ENCODE results near the gene NEUROG3.

Gene NEUROG3

DNA sequence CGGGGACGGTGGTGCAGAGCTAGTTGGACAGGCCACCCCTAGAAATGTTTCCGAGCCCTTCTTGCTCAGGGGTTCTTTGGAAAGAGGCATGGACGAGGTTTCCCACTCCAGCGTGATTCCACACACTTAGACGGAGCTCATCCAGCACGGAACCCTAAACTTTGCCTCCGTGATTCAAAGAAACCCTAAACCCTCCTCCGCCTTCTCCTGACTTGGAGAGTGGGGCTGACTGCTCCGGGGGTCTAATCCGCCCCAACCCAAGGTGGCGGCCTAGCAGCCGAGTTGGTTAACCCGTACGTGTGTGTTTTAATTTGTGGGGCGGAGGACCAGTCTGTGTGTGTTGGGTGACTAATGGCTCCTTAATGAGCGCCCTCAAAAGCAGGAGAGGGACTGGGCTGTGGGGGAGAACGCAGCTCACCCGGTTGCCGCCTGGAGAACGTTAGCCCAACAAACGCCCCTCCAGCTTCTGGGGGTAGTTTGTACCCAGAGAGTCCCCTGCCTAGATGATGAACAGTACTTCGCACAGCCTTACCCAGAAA lies 3.8 kb downstream of the NEUROG3 start:
- Histone ChIP-seq H3K36me3 (no peaks in the 10 kb centered on the region), H3K4me1 (no peaks in the 10 kb centered on the region), H3K4me3 (ENCODE audit: low read depth, low read length) (no peak overlapping the region), H3K9me3 (no peaks in the 10 kb centered on the region), H3K27me3 (peaks cover 74% of the 10 kb centered on the region)
- TF ChIP-seq, protein P1, sequence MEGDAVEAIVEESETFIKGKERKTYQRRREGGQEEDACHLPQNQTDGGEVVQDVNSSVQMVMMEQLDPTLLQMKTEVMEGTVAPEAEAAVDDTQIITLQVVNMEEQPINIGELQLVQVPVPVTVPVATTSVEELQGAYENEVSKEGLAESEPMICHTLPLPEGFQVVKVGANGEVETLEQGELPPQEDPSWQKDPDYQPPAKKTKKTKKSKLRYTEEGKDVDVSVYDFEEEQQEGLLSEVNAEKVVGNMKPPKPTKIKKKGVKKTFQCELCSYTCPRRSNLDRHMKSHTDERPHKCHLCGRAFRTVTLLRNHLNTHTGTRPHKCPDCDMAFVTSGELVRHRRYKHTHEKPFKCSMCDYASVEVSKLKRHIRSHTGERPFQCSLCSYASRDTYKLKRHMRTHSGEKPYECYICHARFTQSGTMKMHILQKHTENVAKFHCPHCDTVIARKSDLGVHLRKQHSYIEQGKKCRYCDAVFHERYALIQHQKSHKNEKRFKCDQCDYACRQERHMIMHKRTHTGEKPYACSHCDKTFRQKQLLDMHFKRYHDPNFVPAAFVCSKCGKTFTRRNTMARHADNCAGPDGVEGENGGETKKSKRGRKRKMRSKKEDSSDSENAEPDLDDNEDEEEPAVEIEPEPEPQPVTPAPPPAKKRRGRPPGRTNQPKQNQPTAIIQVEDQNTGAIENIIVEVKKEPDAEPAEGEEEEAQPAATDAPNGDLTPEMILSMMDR (IDR thresholded peaks at IDR 0.05; ENCODE audit: low read depth, low read length) = no peak
- no peak for DNase-seq

DNA sequence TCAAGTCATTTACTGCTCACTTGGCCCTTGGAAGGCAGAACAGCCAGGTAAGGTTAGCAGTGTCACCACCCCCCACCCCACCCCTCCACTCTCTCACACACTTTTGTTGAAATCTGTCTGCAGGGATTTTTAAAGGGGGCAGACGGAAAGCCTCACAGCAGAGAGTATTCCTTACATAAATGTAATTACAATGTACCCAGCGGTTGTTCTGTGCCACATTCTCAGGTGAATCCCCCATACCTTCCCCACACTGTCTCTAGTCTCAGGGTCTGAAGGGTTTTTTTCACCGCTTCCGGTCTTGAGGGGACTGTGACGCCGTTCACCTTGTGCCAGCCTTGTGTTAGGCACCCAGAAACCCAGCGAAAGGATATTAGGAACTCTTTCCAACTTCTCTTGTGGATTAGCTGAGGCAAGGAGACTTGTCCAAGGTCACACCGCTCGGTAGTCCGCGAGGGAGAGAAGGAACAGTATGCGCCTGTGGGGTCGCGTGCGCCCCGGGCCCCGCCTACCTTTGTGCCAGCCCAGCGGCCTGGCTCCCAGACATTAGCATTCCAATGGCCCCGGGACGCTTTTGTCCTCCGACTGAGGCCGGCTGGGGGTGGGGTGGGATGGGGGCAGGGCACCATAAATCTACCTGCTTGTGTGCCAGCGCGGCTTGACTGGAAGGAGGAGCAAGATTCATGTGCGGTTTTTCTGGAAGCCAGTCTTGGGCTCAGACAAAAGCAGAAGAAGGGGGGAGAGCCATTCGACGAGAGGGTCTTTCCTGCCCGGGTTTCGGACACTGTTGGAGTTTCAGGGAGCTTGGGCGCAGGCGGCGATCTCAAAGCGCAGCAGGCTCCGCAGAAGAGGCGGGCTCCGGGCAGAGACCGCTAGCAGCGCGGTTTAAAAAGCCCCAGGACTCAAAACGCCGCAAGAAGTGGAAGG lies 4.5 kb downstream of the NEUROG3 start:
- H3K9me3 ChIP-seq = no peaks in the 10 kb centered on the region
- H3K36me3 ChIP-seq = no peaks in the 10 kb centered on the region
- DNase-seq = no peak
- H3K27me3 ChIP-seq = peaks cover 67% of the 10 kb centered on the region
- TF ChIP-seq, protein P1 (IDR thresholded peaks at IDR 0.05; ENCODE audit: low read depth, low read length) = no peak
- H3K4me3 ChIP-seq (ENCODE audit: low read depth, low read length) = no peak overlapping the region
- no peaks in the 10 kb centered on the region for H3K4me1 ChIP-seq

DNA sequence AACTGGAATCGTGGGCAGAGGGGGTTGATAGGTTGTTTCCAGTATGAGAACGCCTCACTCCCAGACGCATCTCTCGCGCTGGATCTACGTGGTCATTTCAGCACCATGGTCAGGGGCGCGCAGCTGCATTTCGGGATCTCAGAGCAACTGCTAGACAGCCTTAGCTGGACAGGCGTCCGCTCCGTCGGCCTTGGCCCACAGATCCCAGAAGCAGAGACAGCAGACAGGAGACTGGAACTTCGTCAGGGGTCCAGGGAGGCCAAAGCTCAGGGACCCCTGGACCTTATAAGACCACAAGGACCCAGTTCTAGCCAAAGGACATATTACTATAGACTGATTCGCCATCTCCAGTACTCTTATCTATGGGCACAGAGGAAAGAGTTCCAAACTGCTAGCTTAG lies 5.3 kb downstream of the NEUROG3 start:
- Histone ChIP-seq H3K9me3 (no peaks in the 10 kb centered on the region), H3K4me3 (ENCODE audit: low read depth, low read length) (no peak overlapping the region), H3K36me3 (no peaks in the 10 kb centered on the region), H3K4me1 (no peaks in the 10 kb centered on the region), H3K27me3 (peaks cover 59% of the 10 kb centered on the region)
- TF ChIP-seq, protein P1 (IDR thresholded peaks at IDR 0.05; ENCODE audit: low read depth, low read length) = no peak
- no peak for DNase-seq

DNA sequence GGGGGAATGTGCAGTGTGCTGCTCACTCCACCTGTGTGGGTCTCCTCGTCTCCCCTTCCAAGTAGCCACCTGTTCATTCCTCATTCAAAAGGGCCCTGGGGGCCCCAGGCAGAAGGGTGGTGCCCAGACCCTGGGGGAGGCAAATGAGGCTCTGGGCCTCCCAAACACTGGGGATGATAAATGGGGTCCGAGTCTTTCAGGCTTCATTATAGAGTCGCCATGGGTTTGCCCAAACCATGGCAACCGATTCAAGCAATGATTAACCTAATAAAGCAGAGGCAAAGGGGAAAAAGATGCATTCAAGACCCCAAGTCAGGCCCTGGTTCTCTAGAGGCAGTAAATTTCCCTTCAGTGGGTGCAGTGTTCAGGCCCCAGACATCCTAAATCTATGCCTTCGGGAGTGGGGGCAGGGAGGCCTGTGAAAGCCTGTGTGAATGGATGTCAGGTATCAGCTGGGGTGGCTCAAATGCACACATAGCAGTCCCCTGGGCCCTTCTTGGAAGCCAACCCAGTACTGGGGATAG lies 10.4 kb downstream of the NEUROG3 start:
- no peak for DNase-seq
- H3K9me3 ChIP-seq = no peaks in the 10 kb centered on the region
- peaks cover 7% of the 10 kb centered on the region for H3K27me3 ChIP-seq
- TF ChIP-seq, protein P1 (IDR thresholded peaks at IDR 0.05; ENCODE audit: low read depth, low read length) = no peak
- no peaks in the 10 kb centered on the region for H3K36me3 ChIP-seq
- H3K4me3 ChIP-seq (ENCODE audit: low read depth, low read length) = no peak overlapping the region
- no peaks in the 10 kb centered on the region for H3K4me1 ChIP-seq

DNA sequence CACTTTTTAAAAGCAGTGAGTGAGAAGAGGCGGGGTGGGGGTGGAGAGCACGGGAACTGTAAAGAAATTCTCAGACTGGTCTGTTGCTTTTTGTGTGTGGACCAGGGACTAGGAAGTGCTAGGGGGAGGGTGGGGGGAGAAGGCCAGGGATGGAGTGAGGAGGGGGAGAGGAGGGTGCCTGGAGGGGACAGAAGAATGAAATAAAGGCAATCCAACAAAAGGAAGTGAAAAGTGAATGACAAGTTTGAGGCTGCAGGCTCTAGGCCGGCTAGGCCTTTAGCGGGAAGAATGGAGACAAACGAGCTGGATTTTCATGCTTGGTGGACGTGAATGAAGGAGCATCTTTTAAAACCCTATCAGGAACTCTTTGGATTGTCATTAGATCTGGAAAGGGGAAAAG lies 13.7 kb downstream of the NEUROG3 start:
- H3K36me3 ChIP-seq = no peaks in the 10 kb centered on the region
- no peaks in the 10 kb centered on the region for H3K27me3 ChIP-seq
- H3K9me3 ChIP-seq = no peaks in the 10 kb centered on the region
- no peaks in the 10 kb centered on the region for H3K4me1 ChIP-seq
- H3K4me3 ChIP-seq (ENCODE audit: low read depth, low read length) = no peak overlapping the region
- DNase-seq = no peak
- TF ChIP-seq, protein P1 (IDR thresholded peaks at IDR 0.05; ENCODE audit: low read depth, low read length) = no peak

DNA sequence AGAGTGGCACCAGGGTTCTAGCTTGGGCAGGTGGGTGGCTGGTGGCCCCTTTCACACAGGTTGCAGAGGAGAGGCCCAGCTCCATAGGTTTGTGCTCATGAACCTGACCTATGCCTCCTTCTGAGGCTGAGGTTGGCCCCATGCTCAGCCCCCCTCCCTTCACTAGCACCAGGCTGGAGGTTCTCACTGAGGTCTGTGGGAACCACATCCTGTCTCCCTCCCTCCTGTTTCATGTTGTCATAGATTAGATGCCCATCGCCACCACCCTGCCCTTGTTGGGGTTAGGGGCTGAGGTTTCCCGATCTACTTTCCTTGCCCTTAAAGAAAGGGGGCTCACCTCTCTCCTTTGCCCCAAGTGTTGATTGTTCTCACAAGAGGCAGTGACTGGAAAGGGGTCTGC lies 14.7 kb downstream of the NEUROG3 start:
- no peaks in the 10 kb centered on the region for H3K36me3 ChIP-seq
- no peak for DNase-seq
- no peaks in the 10 kb centered on the region for H3K9me3 ChIP-seq
- no peaks in the 10 kb centered on the region for H3K4me1 ChIP-seq
- TF ChIP-seq, protein P1 (IDR thresholded peaks at IDR 0.05; ENCODE audit: low read depth, low read length) = no peak
- no peak overlapping the region for H3K4me3 ChIP-seq (ENCODE audit: low read depth, low read length)
- H3K27me3 ChIP-seq = peaks cover 1% of the 10 kb centered on the region; the same call in 1 of the 2 replicates

All from BE2C (cell line).